ENCODE measurements around the gene SIDT1.

The SIDT1 gene

GRCh38 chr3:113537155-113537554 lies 4.8 kb downstream of the SIDT1 start:
- no peak overlapping the region for H3K4me3 ChIP-seq (ENCODE audit: low read depth, low read length)
- DNase-seq (ENCODE audit: low read depth): no peak

DNA sequence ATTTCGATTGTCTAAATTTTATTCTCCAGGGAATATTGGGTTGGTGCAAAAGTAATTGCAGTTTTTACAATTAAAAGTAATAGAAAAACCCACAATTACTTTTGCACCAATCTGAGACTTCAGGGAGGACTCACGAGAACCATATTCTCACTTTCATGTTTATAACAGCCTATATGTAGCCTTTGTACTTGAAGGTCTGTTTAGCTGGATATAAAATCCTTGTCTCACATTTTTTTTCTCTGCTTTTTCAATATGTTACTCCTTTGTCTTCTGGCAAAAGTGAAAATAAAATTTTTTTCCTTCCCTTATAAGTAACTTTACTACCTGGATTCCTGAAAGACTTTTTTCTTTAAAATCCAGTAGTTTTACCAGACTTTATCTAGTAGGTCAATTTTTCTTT lies 9.2 kb downstream of the SIDT1 start:
- no peak for DNase-seq (ENCODE audit: low read depth)
- H3K4me3 ChIP-seq (ENCODE audit: low read depth, low read length): no peak overlapping the region

- no peak overlapping the region for H3K4me3 ChIP-seq (ENCODE audit: low read depth, low read length)
- DNase-seq (ENCODE audit: low read depth): no peak
Measured at GRCh38 chr3:113545594-113545993, 13.2 kb downstream of the SIDT1 start.

GRCh38 chr3:113546414-113546893 lies 14.1 kb downstream of the SIDT1 start:
- H3K4me3 ChIP-seq (ENCODE audit: low read depth, low read length): no peak overlapping the region
- DNase-seq (ENCODE audit: low read depth): no peak

DNA sequence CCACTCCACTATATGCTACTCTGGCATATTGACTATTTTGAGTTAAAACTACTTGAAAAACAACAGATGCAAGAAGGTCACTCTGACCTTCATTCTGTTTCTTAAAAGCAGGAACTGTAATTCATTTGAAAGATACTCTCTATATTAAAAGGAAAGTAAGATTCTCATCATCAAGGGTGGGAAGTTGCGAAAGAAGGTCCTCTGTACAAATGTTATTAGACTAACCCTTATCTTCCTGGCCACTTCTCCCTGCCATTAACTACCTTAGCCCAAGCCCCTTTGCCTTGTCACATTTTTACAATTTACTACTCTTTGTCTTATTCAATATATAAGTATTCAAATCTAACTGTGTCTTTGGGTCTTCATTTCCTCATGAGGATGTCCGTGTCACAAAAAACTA lies 16.1 kb downstream of the SIDT1 start:
- no peak overlapping the region for H3K4me3 ChIP-seq (ENCODE audit: low read depth, low read length)
- DNase-seq (ENCODE audit: low read depth): no peak

GRCh38 chr3:113551820-113552219 lies 19.5 kb downstream of the SIDT1 start:
- DNase-seq (ENCODE audit: low read depth): no peak
- H3K4me3 ChIP-seq (ENCODE audit: low read depth, low read length): no peak overlapping the region

- no peak overlapping the region for H3K4me3 ChIP-seq (ENCODE audit: low read depth, low read length)
- DNase-seq (ENCODE audit: low read depth): no peak
Measured at GRCh38 chr3:113552851-113553250, 20.5 kb downstream of the SIDT1 start.

GRCh38 chr3:113555138-113555537 lies 22.8 kb downstream of the SIDT1 start:
- no peak overlapping the region for H3K4me3 ChIP-seq (ENCODE audit: low read depth, low read length)
- DNase-seq (ENCODE audit: low read depth): no peak

GRCh38 chr3:113556316-113556945 lies 24.1 kb downstream of the SIDT1 start:
- no peak overlapping the region for H3K4me3 ChIP-seq (ENCODE audit: low read depth, low read length)
- no peak for DNase-seq (ENCODE audit: low read depth)

GRCh38 chr3:113556946-113557335 lies 24.6 kb downstream of the SIDT1 start:
- no peak for DNase-seq (ENCODE audit: low read depth)
- no peak overlapping the region for H3K4me3 ChIP-seq (ENCODE audit: low read depth, low read length)

DNA sequence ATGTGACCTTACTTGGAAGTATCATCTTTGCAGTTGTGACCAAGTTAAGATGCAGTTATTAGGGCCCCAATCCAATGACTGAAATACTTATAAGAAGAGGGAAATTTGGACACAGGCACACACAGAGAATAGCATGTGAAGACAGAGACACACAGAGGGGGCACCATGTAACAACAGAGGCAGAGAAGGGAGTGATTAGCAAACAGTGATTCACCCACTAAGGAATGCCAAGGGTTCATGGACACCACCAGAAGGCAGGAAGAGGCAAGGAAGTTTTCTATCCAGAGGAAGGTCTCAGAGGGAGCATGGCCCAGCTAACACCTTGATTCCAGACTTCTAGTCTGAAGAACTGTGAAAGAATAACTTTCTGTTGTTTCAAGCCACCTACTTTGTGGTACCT lies 25.0 kb downstream of the SIDT1 start:
- no peak for DNase-seq (ENCODE audit: low read depth)
- H3K4me3 ChIP-seq (ENCODE audit: low read depth, low read length): no peak overlapping the region

GRCh38 chr3:113559009-113559408 lies 26.7 kb downstream of the SIDT1 start:
- DNase-seq (ENCODE audit: low read depth): no peak
- H3K4me3 ChIP-seq (ENCODE audit: low read depth, low read length): no peak overlapping the region

- DNase-seq (ENCODE audit: low read depth): no peak
Measured at GRCh38 chr3:113560271-113560670, 27.9 kb downstream of the SIDT1 start.

GRCh38 chr3:113560831-113561623 lies 28.7 kb downstream of the SIDT1 start:
- no peak for DNase-seq (ENCODE audit: low read depth)
- H3K4me3 ChIP-seq (ENCODE audit: low read depth, low read length): no peak overlapping the region

More at GRCh38 chr3:113560271-113560670, 27.9 kb downstream of the SIDT1 start:
- H3K4me3 ChIP-seq (ENCODE audit: low read depth, low read length): no peak overlapping the region

DNA sequence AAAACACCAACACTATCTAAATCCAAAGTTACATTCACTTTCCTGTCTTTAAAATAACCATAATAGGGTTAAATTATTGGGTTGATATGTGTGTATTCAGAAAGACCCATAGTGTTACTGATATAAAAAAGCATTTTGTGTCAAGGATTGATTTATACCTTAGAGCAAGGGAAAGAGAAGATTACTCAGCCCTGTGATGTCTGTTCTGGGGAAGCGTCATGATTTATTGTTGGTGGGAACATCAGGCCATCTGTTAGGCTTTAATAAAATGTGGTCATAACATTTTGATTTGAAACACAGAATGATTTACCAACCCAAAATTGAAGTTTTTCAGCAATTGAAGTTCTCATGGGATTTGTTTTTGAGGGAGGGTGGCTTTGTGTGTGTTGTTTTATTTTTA lies 33.2 kb downstream of the SIDT1 start:
- DNase-seq (ENCODE audit: low read depth): no peak
- H3K4me3 ChIP-seq (ENCODE audit: low read depth, low read length): no peak overlapping the region

DNA sequence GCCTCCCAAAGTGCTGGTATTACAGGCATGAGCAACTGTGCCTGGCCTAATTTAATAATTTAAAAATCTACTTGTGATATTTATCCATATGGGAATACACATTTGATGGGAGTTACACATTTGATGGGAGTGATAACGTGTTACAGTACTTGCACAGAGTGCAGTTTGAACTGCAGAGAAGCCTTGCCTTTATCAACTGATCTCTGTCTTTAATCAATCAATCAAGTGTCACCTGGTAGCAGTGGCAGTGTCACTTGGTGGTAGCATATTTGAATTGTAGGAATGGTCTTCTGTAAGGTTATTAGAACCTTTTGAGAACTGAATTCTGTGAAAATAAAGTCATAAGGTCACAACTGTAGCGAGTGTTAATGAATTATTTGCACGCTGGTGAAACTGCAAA lies 37.8 kb downstream of the SIDT1 start:
- no peak overlapping the region for H3K4me3 ChIP-seq (ENCODE audit: low read depth, low read length)
- DNase-seq (ENCODE audit: low read depth): no peak

GRCh38 chr3:113571360-113571759 lies 39.0 kb downstream of the SIDT1 start:
- no peak for DNase-seq (ENCODE audit: low read depth)
- H3K4me3 ChIP-seq (ENCODE audit: low read depth, low read length): no peak overlapping the region

DNA sequence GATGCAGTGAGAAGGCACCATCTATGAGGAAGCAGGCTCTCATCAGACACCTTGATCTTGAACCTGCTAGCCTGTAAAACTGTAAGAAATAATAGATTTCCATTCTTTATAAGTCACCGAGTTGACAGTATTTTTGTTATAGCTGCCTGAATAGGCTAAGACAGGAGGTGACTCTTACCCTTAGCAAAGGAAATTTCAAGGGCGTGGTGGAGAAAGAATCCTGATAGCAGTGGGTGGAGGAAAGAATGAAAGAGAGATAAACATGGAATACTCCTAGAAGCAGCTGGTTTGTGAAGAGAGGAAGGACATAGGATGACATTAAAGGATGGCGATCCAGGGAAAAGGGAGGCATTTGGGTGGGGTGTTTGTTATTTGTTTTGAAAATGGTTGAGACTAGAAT lies 41.4 kb downstream of the SIDT1 start:
- no peak overlapping the region for H3K4me3 ChIP-seq (ENCODE audit: low read depth, low read length)
- no peak for DNase-seq (ENCODE audit: low read depth)

DNA sequence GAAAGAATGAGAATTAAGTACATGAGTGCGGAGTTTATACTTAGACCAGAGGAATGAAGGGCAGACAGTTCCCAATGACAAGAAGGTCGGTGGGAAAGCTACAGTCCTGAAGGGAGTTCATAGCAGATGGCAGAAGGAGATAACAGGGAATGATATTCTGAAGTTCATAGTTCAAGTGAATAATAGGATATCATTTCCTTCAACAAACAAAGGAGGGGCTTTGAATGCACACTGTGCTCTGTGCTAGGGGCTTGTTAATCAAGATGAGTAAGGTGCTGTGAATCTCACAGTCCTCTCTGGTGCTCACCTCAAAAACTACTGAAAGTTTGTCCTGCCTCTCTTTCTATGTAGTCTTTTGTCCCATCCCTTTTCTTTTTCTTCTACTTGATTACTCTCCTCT lies 41.9 kb downstream of the SIDT1 start:
- no peak for DNase-seq (ENCODE audit: low read depth)
- H3K4me3 ChIP-seq (ENCODE audit: low read depth, low read length): no peak overlapping the region

- DNase-seq (ENCODE audit: low read depth): no peak
Measured at GRCh38 chr3:113575206-113575605, 42.9 kb downstream of the SIDT1 start.

GRCh38 chr3:113585228-113585627 lies 52.9 kb downstream of the SIDT1 start:
- DNase-seq (ENCODE audit: low read depth): no peak
- no peak overlapping the region for H3K4me3 ChIP-seq (ENCODE audit: low read depth, low read length)

More at GRCh38 chr3:113575206-113575605, 42.9 kb downstream of the SIDT1 start:
- H3K4me3 ChIP-seq (ENCODE audit: low read depth, low read length): no peak overlapping the region
